Fibroblast of pulmonary artery (primary cell): ENCODE results near the gene SUPT5H.

Experiments
- DNase-seq: peaks from one replicate; pipeline ENCODE4 v3.0.0-alpha.2; 2010; ENCODE audit warnings: low read depth
- H3K4me3 ChIP-seq: replicated peaks from 2 replicates; pipeline ENCODE4 v1.5.1; 2011; ENCODE audit warnings: low read depth, mild to moderate bottlenecking, control low read depth, low read length, moderate library complexity
- CTCF ChIP-seq: IDR thresholded peaks from 2 replicates; pipeline ENCODE4 v1.5.1; 2011; ENCODE audit warnings: mild to moderate bottlenecking, control low read depth, low read length, inconsistent platforms; ENCODE audit errors: missing control alignments

The SUPT5H gene

GRCh38 chr19:39516270-39516669 lies 70.9 kb downstream of the SUPT5H start:
- no peak for TF ChIP-seq CTCF
- DNase-seq: no peak
- H3K4me3 ChIP-seq: no peak overlapping the region

- TF ChIP-seq CTCF: no peak
- H3K4me3 ChIP-seq: no peak overlapping the region
- DNase-seq: no peak
Observed at GRCh38 chr19:39517432-39517831, 72.0 kb downstream of the SUPT5H start.

- no peak overlapping the region for H3K4me3 ChIP-seq
- no peak for DNase-seq
- no peak for TF ChIP-seq CTCF
Observed at GRCh38 chr19:39518458-39518857, 73.1 kb downstream of the SUPT5H start.

- DNase-seq: no peak
- no peak overlapping the region for H3K4me3 ChIP-seq
- TF ChIP-seq CTCF: no peak
Observed at GRCh38 chr19:39518975-39519374, 73.6 kb downstream of the SUPT5H start.

GRCh38 chr19:39520541-39521484 lies 75.4 kb downstream of the SUPT5H start:
- no peak for DNase-seq
- no peak overlapping the region for H3K4me3 ChIP-seq
- no peak for TF ChIP-seq CTCF

GRCh38 chr19:39524495-39524894 lies 79.1 kb downstream of the SUPT5H start:
- no peak for TF ChIP-seq CTCF
- no peak for DNase-seq

GRCh38 chr19:39525205-39525604 lies 79.8 kb downstream of the SUPT5H start:
- no peak for DNase-seq
- H3K4me3 ChIP-seq: no peak overlapping the region
- no peak for TF ChIP-seq CTCF

More at GRCh38 chr19:39524495-39524894, 79.1 kb downstream of the SUPT5H start:
- no peak overlapping the region for H3K4me3 ChIP-seq
